HUES64 (cell line): ENCODE results near the gene PGLYRP2. TPM values are rescaled to one million over a fixed set of nuclear protein-coding genes. Genes with fewer than 3 reads are reported as not detected.
"Not testable (repeated sequence)": the region's sequence is repeated elsewhere in the genome, so short reads cannot be mapped to it uniquely, and the experiment has no call there.

Experiments used
- H3K27ac ChIP-seq: 2 replicates; pipeline ENCODE4 v1.7.0; 2013; ENCODE audit warnings: low read depth, low read length, inconsistent platforms
- H3K27me3 ChIP-seq: 2 replicates; pipeline ENCODE4 v1.6.1; 2013; ENCODE audit warnings: mild to moderate bottlenecking, low read length; ENCODE audit not compliant: insufficient read depth
- H3K36me3 ChIP-seq: 2 replicates; pipeline ENCODE4 v1.6.1; 2013; ENCODE audit warnings: mild to moderate bottlenecking, low read length; ENCODE audit not compliant: insufficient read depth
- H3K4me1 ChIP-seq: 2 replicates; pipeline ENCODE4 v1.6.1; 2013; ENCODE audit warnings: mild to moderate bottlenecking, low read length, moderate library complexity; ENCODE audit not compliant: insufficient read depth
- H3K4me3 ChIP-seq: 2 replicates; pipeline ENCODE4 v1.5.1; 2013; ENCODE audit warnings: mild to moderate bottlenecking, low read length, moderate library complexity
- H3K9ac ChIP-seq: 2 replicates; pipeline ENCODE4 v1.6.1; 2013; ENCODE audit warnings: mild to moderate bottlenecking, low read depth, low read length
- H3K9me3 ChIP-seq: 2 replicates; pipeline ENCODE4 v1.6.1; 2013; ENCODE audit warnings: low read depth, low read length; ENCODE audit not compliant: insufficient read depth
- WGBS: fragments of 150-250, 120-280 bp; methylation state at CpG from one replicate; pipeline ENCODE4 v1.1.7; 2013; ENCODE audit warnings: missing lambda C conversion rate; 5-methylcytosine and 5-hydroxymethylcytosine counted together
- polyA plus RNA-seq, 2 experiments: library from polyadenylated mRNA; stranded (reverse); fragments of 50-300 nt; gene quantifications; one replicate each; pipeline ENCODE4 v1.2.3, GENCODE V29; 2013

PGLYRP2 gene, protein sequence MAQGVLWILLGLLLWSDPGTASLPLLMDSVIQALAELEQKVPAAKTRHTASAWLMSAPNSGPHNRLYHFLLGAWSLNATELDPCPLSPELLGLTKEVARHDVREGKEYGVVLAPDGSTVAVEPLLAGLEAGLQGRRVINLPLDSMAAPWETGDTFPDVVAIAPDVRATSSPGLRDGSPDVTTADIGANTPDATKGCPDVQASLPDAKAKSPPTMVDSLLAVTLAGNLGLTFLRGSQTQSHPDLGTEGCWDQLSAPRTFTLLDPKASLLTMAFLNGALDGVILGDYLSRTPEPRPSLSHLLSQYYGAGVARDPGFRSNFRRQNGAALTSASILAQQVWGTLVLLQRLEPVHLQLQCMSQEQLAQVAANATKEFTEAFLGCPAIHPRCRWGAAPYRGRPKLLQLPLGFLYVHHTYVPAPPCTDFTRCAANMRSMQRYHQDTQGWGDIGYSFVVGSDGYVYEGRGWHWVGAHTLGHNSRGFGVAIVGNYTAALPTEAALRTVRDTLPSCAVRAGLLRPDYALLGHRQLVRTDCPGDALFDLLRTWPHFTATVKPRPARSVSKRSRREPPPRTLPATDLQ
- not detected for polyA plus RNA-seq (2013, experiment 1 of 2)
- not detected for polyA plus RNA-seq (2013, experiment 2 of 2)

DNA sequence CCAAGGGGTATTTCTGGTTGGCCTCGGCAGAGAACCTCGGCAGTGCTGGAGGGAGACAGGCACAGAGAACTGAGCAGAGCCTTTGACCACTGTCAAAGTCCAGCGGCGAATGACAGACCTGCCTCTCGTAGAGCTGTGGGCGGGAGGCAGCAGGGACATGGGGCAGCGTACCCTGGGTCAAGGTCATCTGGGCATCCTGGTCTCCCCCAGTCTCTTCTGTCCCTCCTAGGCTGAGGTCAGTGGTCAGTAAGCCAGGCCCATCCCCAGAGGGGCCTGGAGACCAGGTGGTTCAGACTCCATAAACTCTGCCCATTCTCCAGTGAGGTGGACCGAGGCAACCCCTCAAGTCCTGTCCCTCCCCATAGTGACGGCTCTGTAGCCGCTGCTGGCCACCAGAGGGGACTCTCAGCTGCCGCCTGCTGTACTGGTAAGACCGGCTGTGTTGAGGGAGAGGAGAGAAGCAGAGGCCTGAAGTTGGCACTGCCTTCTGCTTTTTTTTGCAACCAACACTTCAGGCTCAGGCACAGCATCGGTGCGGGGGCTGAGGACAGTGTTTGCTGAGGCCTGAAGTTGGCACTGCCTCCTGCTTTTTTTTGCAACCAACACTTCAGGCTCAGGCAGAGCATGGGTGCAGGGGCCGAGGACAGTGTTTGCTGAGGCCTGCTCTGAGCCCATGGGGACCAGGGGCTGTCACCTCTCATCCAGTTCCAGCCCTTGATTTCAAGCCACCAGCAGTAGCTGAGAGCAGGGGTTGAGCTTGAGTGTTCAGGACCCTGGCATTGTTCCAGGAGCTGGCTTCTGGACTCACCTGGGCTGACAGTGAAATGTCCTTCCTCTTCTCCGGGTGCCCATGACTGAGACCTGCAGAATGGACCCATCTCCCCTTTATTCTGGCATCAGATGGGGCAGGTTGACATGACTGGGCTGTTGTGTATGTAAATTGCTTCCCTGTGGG is at the start of gene PGLYRP2:
TSS of gene PGLYRP2 (minus strand) at position 111 of the 955 bp plus-strand sequence. CDS start 130 bp downstream, outside the sequence.
- Histone ChIP-seq H3K27me3 (no peaks in the 10 kb centered on the region), H3K36me3 (no peaks in the 10 kb centered on the region), H3K4me3 (no peak within 1 kb of the TSS), H3K9ac (no peak within 1 kb of the TSS), H3K4me1 (no peaks in the 10 kb centered on the region), H3K27ac (no peak within 1 kb of the TSS), H3K9me3 (peaks cover 68% of the 10 kb centered on the region)
- 86% methylated on average over 16 of the region's 16 CpGs for WGBS

DNA sequence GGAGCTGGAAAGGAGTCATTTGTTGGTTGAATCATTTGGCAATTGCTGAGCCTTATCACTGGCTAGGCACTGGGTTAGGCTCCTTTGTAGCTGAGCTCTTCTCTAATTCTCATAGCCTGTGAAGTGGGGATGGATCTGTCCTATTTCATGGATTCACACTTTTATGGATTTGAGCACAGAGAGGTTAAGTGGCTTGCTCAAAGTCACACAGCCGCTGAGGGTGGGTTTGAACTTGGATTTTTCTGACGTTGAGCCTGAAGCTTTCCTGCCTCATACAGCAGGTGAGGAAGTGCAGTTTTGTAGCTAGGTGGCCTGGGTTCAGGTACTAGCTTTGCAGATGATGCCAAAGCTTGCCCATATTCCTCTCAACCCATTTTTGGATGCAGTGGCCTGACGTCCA is 48.4 kb upstream of the PGLYRP2 start:
- no peaks in the 10 kb centered on the region for H3K36me3 ChIP-seq
- H3K9me3 ChIP-seq: peaks cover 82% of the 10 kb centered on the region
- H3K4me1 ChIP-seq: no peaks in the 10 kb centered on the region
- no peak overlapping the region for H3K9ac ChIP-seq
- no peaks in the 10 kb centered on the region for H3K27me3 ChIP-seq
- H3K27ac ChIP-seq: no peak overlapping the region
- H3K4me3 ChIP-seq: no peak overlapping the region
- WGBS: 51% methylated on average over 3 of the region's 3 CpGs

DNA sequence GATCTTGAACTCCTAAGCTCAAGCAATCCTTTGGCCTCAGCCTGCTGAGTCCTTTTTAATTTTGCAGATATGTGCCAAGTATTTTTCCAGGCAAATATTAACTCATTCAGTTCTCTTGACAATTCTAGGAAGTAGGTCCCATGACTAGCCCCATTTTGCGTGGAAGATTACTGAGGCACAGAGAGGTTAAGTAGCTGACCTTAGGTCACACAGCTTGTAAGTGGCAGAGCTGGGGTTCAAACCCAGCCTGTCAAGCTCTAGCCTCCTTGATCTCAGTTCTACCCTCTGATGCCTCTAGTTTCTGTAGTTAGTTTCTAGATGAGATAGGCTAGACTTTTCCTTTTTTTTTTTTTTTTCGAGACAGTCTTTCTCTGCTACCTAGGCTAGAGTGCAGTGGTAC is 47.1 kb upstream of the PGLYRP2 start:
- no peaks in the 10 kb centered on the region for H3K36me3 ChIP-seq

DNA sequence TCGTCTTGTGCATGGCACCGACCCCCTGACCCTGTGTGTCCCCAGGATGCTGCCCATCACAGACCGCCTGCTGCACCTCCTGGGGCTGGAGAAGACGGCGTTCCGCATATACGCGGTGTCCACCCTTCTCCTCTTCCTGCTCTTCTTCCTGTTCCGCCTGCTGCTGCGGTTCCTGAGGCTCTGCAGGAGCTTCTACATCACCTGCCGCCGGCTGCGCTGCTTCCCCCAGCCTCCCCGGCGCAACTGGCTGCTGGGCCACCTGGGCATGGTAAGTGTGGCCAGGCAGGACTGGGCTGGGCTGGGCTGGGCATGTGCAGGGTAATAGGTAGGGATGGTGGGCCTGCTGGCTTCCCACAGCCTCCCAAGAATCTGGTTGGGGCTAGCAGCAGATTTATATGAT is 46.0 kb upstream of the PGLYRP2 start:
- Histone ChIP-seq H3K27me3 (no peaks in the 10 kb centered on the region), H3K36me3 (no peaks in the 10 kb centered on the region), H3K9me3 (peaks cover 79% of the 10 kb centered on the region), H3K4me1 (no peaks in the 10 kb centered on the region), H3K9ac (no peak overlapping the region), H3K27ac (no peak overlapping the region), H3K4me3 (no peak overlapping the region)
- WGBS: 85% methylated on average over 15 of the region's 15 CpGs

More for the DNA sequence above, 47.1 kb upstream of the PGLYRP2 start:
- Histone ChIP-seq H3K4me1 (no peaks in the 10 kb centered on the region), H3K9me3 (peaks cover 85% of the 10 kb centered on the region), H3K27me3 (no peaks in the 10 kb centered on the region), H3K9ac (no peak overlapping the region), H3K27ac (no peak overlapping the region), H3K4me3 (no peak overlapping the region)
- WGBS: 78% methylated on average over 2 of the region's 2 CpGs

DNA sequence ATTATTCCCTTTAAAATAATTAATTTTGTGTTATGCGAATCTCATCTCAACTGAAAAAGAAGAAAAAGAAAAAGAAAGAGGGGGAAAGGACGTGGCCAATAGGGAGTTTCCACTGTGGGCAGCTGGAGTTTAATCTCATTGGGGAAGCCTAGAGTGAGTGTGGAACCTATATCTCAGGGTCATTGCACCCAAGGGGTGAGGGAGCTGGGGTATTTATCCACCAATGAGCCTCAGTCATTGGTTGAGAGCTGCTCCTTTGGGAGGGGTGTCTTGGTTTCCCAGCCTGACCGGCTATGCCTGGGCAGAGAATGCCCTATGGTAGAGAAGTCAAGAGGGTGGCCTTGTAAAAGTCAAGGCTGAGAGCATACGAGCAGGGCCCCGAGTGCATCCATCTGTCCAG is 45.5 kb upstream of the PGLYRP2 start:
- H3K36me3 ChIP-seq: no peaks in the 10 kb centered on the region
- H3K9me3 ChIP-seq: peaks cover 75% of the 10 kb centered on the region
- no peak overlapping the region for H3K4me3 ChIP-seq
- no peak overlapping the region for H3K9ac ChIP-seq
- no peak overlapping the region for H3K27ac ChIP-seq
- H3K4me1 ChIP-seq: no peaks in the 10 kb centered on the region
- H3K27me3 ChIP-seq: no peaks in the 10 kb centered on the region
- 74% methylated on average over 5 of the region's 5 CpGs for WGBS

DNA sequence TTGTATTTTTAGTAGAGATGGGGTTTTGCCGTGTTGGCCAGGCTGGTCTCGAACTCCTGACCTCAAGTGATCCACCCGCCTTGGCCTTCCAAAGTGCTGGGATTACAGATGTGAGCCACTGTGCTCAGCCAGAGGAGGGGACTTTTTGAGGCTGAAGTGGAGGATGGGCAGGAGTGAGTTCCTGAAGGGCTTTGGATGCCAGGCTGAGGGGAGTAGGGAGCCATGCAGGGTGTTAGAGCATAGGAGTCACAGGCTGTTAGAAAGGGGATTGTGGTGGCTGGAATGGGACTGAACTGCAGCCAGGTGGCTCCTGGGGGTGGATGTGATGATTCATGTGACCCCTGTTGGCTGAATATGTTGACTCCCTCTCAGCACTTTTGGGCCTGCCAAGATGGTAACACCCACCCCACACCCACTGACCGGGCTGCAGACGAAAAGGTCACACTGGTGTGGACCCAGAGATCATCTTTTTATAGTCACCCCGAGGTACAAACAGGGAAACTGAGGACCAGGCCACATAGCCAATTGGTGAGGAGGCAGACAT is 40.2 kb upstream of the PGLYRP2 start:
- Histone ChIP-seq H3K9ac (no peak overlapping the region), H3K4me1 (no peaks in the 10 kb centered on the region), H3K4me3 (no peak overlapping the region), H3K27ac (no peak overlapping the region), H3K9me3 (peaks cover 72% of the 10 kb centered on the region), H3K27me3 (no peaks in the 10 kb centered on the region), H3K36me3 (no peaks in the 10 kb centered on the region)
- WGBS: 78% methylated on average over 6 of the region's 6 CpGs

DNA sequence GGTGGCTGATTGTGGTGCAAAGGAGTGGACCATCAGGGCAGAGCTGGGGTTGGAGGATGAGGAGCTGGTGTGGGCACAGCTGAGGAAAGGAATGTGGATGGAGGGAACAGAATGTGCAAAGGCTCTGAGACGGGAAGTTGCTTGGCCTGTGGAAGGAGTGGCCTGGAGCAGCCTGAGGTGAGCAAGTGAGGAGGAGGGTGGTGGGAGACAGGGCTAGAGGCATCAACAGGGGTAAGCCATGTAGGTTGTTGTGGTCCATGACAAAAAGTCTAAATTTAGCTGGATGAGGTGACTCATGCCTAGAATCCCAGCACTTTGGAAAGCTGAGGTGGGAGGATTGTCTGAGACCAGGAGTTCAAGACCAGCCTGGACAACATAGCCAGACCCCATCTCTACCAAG is 38.5 kb upstream of the PGLYRP2 start:
- Histone ChIP-seq H3K4me3 (no peak overlapping the region), H3K27ac (no peak overlapping the region), H3K9ac (no peak overlapping the region), H3K4me1 (no peaks in the 10 kb centered on the region), H3K36me3 (no peaks in the 10 kb centered on the region), H3K27me3 (no peaks in the 10 kb centered on the region), H3K9me3 (peaks cover 72% of the 10 kb centered on the region)
- 68% methylated on average over 1 of the region's 1 CpG for whole genome bisulfite sequencing

DNA sequence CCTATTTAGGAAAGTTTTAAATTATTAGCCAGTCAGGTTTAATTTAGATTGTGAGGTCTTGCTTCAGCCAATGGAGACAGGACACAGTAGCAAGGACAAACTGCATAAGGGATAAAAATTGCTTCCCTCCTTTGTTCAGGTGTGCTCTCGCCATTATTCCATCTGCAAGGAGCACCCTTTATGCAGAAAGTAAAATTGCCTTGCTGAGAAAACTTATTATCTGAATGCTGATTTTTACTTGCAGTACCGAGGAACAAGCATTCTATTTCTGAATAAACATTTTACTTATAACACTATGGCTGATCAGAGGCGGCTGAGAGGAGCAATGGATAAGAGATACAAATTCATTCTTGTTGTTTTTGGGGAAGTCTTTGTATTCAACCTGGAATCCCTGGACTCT is 37.1 kb upstream of the PGLYRP2 start:
- Histone ChIP-seq H3K36me3 (no peaks in the 10 kb centered on the region), H3K4me3 (no peak overlapping the region), H3K4me1 (no peaks in the 10 kb centered on the region), H3K9me3 (peaks cover 73% of the 10 kb centered on the region), H3K27me3 (no peaks in the 10 kb centered on the region), H3K27ac (no peak overlapping the region), H3K9ac (no peak overlapping the region)
- WGBS: 69% methylated on average over 2 of the region's 3 CpGs

DNA sequence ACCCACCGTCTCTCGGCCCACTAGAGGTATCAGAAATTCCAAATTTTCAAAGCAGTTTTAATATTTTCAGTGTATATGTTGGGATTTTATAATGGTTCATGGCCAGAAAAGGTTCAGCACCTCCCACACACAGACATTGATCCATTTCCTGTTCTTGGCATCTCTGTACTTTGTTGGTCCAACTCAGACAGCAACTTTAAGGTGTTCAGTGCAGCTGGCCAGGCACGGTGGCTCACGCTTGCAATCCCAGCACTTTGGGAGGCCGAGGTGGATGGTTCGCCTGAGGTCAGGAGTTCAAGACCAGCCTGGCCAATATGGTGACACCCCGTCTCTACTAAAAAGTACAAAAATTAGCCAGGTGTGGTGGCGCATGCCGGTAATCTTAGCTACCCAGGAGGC is 35.9 kb upstream of the PGLYRP2 start:
- 92% methylated on average over 7 of the region's 9 CpGs for WGBS
- not testable (repeated sequence) for H3K36me3 ChIP-seq, H3K4me3 ChIP-seq, H3K27me3 ChIP-seq, H3K27ac ChIP-seq, H3K4me1 ChIP-seq, H3K9ac ChIP-seq
- H3K9me3 ChIP-seq: peaks cover 77% of the 10 kb centered on the region

DNA sequence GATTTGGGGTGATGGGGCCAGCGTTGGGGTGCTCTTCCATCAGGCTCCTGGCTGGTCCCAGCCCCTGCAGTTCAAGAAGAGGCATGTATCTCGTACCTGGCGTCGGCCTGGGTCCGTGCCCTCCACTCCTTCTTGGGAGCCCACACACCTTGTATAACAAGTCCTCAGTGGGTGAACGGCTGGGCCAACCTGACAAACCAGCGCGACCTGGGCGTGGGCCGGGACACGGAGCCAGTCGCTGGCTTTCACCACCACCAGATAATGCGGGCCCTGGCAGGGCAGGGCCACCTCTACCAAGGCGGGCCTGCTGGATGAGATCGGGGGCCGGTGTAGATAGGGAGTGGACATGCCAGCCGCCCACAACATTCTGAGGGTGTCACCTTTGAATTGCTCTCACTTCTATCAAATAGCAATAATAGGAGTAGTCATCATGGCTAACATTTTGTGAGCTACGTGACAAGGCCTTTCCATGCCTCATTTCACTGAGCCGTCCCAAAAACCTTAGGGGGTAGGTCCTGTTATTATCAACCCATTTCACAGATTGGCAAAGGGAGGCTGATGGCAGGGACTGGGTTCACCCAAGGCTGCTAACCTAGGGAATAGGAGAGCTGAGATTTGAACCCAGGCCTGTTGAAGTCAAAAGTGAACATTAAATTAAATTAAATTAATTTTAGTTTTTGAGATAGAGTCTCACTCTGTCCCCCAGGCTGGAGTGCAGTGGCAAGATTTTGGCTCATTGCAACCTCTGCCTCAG is 32.5 kb upstream of the PGLYRP2 start:
- 83% methylated on average over 19 of the region's 19 CpGs for WGBS
- Histone ChIP-seq H3K27me3 (no peaks in the 10 kb centered on the region), H3K4me1 (no peaks in the 10 kb centered on the region), H3K9me3 (peaks cover 74% of the 10 kb centered on the region), H3K27ac (no peak overlapping the region), H3K9ac (no peak overlapping the region), H3K4me3 (no peak overlapping the region), H3K36me3 (no peaks in the 10 kb centered on the region)
